ENCODE results near the gene INF2. TPM values are rescaled to one million over a fixed set of nuclear protein-coding genes. Genes with fewer than 3 reads are reported as not detected.

The INF2 gene
- total RNA-seq, 2 donors from 2014 or later: 162 to 264 TPM

DNA sequence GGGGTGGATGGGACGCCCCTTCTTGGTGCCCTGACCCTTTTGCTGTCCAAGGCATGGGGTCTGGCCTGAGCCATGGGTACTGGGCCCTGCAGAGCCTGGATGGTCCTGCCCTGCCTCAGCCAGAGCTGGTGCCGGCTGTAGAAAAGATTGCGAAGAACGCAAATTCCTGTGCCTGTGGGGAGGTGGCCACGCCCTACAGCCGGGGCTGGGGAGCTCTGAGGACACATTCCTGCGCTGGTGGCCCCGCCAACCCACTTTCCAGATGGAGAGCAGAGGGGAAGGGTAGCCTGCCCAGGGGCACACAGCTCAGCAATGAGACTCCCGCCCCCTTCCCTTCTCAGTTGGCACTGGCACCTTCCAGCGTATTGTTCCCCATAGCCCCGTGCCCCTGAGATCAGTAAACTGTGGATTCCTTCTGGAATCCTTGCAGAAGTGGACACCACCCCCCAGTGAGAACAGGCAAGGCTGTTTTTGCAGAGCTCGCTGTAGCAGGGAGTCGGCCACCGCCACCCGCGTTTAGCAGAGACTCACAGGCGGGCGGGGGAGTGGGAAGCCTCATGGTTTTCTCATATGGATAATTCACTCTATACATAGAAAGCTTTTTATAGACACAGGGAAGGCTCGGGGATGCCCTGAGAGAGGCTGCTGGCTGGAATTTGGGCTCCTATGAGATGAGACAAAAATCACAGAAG is 8.6 kb downstream of the INF2 start:
- intact Hi-C loops (cut with DNase I): no loop called here
- Histone ChIP-seq H3K36me3 (peaks cover 12% of the 10 kb centered on the region), H3K4me1 (no peaks in the 10 kb centered on the region), H3K9ac (ENCODE audit: low read depth in 2 of 2, low read length in 2 of 2) (no peak overlapping the region), H3K4me3 (no peak overlapping the region), H3K27me3 (no peaks in the 10 kb centered on the region), H3K9me3 (no peaks in the 10 kb centered on the region), H3K27ac (no peak overlapping the region)
- TF ChIP-seq, protein P1, sequence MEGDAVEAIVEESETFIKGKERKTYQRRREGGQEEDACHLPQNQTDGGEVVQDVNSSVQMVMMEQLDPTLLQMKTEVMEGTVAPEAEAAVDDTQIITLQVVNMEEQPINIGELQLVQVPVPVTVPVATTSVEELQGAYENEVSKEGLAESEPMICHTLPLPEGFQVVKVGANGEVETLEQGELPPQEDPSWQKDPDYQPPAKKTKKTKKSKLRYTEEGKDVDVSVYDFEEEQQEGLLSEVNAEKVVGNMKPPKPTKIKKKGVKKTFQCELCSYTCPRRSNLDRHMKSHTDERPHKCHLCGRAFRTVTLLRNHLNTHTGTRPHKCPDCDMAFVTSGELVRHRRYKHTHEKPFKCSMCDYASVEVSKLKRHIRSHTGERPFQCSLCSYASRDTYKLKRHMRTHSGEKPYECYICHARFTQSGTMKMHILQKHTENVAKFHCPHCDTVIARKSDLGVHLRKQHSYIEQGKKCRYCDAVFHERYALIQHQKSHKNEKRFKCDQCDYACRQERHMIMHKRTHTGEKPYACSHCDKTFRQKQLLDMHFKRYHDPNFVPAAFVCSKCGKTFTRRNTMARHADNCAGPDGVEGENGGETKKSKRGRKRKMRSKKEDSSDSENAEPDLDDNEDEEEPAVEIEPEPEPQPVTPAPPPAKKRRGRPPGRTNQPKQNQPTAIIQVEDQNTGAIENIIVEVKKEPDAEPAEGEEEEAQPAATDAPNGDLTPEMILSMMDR (IDR thresholded peaks at IDR 0.05): no peak
- no peak for DNase-seq

DNA sequence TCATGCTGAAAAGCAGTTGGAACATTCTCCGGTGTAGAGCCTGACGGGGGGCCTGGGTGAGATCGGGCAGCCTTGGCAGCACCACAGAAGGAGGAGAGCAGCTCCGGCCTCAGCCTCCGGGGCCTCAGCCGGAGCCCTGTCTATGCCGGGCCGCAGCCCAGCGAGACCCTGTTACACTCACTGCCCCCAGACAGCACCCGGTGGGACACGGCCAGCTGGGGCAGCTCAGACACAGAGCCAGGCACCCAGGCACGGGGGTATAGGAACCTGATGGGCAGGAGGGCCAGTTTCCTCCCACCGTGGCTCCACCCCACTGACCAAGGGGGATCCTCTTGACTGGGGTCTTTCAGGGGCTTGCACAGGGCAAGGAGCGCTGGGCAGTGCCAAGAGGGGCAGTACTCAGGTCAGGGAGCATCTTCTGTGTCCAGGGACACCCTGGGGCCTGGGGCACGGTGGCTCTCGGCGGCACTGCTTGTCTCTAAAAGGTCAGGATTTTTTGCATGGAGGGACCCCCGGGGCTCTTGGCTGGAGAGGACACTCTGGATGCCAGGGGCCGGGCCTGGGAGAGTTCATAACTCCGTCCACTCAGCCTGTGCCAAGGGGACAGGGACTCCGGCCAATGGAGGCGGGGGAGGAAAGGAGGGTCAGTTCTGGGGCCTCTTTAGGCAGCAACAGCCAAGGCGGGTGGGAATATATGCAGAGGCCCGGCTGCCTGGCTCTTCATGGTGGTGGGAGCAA is 9.4 kb downstream of the INF2 start:
- no peak overlapping the region for H3K4me3 ChIP-seq
- no peaks in the 10 kb centered on the region for H3K4me1 ChIP-seq
- TF ChIP-seq, protein P1 (IDR thresholded peaks at IDR 0.05): no peak
- no peak overlapping the region for H3K9ac ChIP-seq (ENCODE audit: low read depth in 2 of 2, low read length in 2 of 2)
- no peaks in the 10 kb centered on the region for H3K27me3 ChIP-seq
- peaks cover 12% of the 10 kb centered on the region for H3K36me3 ChIP-seq
- H3K27ac ChIP-seq: no peak overlapping the region
- H3K9me3 ChIP-seq: no peaks in the 10 kb centered on the region
- intact Hi-C loops (cut with DNase I): no loop called here
- no peak for DNase-seq

DNA sequence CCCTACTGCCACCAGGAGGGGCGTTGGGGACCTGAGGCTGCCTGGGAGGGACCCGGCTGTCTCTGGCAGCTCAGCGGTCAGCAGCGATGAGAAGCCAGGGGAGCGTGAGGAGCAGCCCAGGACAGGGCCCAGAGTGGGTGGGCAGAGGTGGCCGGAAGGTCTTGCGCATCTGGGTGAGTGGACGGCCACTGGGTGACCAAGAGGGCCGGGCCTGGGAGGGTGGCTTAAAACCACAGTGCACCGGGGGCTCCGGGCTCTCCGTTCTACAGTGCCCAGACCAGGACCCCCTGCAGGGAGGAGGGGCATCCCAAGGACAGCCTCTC is 10.0 kb downstream of the INF2 start:
- Histone ChIP-seq H3K27ac (no peak overlapping the region), H3K27me3 (no peaks in the 10 kb centered on the region), H3K4me3 (no peak overlapping the region), H3K4me1 (no peaks in the 10 kb centered on the region), H3K9me3 (no peaks in the 10 kb centered on the region), H3K36me3 (peaks cover 14% of the 10 kb centered on the region), H3K9ac (ENCODE audit: low read depth in 2 of 2, low read length in 2 of 2) (no peak overlapping the region)
- intact Hi-C loops (cut with DNase I): no loop called here
- TF ChIP-seq, protein P1 (IDR thresholded peaks at IDR 0.05): no peak
- no peak for DNase-seq

DNA sequence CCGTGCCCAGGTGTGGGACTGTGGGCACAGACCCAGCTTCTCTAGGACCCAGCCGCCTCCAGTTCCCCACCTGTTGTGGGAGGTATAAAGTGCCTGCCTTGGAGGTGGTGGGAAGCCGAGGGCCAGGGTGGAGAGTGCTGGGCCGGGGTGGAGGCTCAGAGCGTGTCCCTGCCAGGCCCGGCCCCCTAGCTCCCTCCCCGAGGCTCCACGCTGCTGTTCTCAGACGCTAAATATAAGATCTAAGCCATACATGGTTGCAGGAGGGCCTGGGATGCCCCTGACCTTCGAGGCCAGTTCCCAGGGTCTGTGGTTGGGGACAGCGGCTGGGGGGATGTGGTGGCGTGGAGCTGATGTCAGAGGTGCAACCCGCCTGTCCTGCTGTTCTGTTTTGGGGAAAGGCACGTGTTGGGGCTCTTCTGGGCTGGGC is 10.8 kb downstream of the INF2 start:
- Histone ChIP-seq H3K4me1 (no peaks in the 10 kb centered on the region), H3K9me3 (no peaks in the 10 kb centered on the region), H3K36me3 (peaks cover 21% of the 10 kb centered on the region), H3K27ac (no peak overlapping the region), H3K4me3 (no peak overlapping the region), H3K27me3 (no peaks in the 10 kb centered on the region), H3K9ac (ENCODE audit: low read depth in 2 of 2, low read length in 2 of 2) (no peak overlapping the region)
- DNase-seq: no peak
- intact Hi-C loops (cut with DNase I): no loop called here
- TF ChIP-seq, protein P1 (IDR thresholded peaks at IDR 0.05): no peak

DNA sequence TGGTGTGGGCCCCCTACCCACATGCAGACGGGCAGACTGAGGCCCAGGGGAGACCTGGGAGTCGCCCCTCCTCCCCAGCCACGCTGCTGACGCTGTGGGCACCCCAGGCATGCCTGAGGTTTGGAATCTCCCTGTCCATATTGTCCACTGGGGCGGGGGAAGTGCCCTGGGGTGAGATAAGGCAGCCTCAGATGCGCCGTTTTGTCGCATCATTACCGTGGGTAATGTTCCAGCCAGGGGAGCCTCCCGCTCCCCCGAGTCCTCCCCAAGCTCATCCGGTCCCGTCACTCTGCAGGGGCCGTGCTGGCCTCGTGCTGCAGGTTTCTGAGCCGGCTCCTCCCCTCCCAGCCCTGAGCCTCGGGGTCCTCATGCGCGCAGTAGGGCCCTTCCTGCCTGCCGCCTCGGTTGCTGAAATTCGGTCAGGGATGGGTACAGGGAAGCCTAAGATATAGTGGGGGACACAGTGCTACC is 11.4 kb downstream of the INF2 start:
- H3K4me3 ChIP-seq: no peak overlapping the region
- H3K36me3 ChIP-seq: peaks cover 21% of the 10 kb centered on the region
- H3K9me3 ChIP-seq: no peaks in the 10 kb centered on the region
- no peak overlapping the region for H3K9ac ChIP-seq (ENCODE audit: low read depth in 2 of 2, low read length in 2 of 2)
- DNase-seq: no peak
- H3K27me3 ChIP-seq: no peaks in the 10 kb centered on the region
- TF ChIP-seq, protein P1 (IDR thresholded peaks at IDR 0.05): no peak
- intact Hi-C loops (cut with DNase I): no loop called here
- no peak overlapping the region for H3K27ac ChIP-seq
- no peaks in the 10 kb centered on the region for H3K4me1 ChIP-seq
